ENCODE data around the gene CYTH4. TPM values are rescaled to one million over a fixed set of nuclear protein-coding genes. Genes with fewer than 3 reads are reported as not detected.

CYTH4 gene
- total RNA-seq, 1 experiment from 2014 or later, result 0.15 TPM

DNA sequence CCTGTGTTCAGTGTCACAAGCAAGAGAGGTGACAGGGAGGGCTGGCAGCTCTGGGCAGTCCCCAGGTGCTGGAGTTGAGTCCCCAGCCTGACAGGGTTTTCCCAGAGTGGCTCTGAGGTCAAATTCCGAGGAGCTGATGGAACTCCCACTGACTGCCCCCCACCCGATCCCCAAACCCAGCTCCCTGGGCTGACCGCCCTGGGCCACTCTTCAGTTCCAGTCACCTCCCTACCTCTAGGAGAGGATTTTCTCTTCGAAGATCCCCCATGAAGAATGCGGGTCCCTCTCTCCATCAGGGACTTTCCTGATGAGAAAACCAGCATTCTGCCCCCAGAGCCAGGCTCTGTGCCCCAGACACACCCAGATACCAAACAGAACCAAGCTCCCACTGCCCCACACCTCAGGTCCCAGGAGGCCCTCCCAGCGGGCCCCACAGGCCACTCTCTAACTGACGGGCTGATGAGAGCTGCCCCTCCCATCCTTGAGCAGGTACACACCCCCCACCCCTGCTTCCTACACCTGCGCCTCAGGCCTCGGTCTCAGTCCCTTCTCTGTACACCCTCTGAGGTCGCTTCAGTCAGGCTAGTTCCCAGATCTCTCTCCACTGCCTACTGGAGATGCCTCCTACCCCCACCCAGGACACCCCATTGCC lies 26.1 kb upstream of the CYTH4 start:
- no peak for DNase-seq (ENCODE audit: low spot score)
- no peak overlapping the region for H3K27ac Mint-ChIP-seq
- no peak for ATAC-seq

DNA sequence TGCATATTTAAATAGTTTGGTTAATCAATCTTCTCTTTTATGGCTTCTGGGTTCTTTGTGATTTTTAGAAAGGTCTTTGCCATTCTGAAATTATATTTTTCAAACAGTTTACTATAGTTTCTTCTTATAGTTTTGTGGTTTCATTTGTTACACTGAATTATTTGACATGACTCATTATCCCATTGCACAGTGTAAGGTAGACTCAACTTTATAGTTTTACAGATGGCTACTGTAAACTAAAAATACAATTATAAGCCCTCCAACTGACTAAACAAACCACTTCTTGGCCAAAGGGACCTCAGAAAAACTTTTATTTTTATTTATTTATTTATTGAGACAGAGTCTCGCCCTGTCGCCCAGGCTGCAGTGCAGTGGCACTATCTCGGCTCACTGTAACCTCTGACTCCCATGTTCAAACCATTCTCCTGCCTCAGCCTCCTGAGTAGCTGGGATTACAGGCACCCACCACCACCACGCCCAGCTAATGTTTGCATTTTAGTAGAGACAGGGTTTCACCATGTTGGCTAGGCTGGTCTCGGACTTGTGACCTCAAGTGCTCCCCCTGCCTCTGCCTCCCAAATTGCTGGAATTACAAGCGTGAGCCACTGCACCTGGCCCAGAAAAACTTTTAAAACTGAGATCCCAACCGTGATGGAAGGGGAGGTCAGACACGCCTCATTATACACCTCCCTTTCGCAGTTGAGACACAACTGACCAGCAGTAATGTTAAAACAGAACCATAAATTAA lies 24.1 kb upstream of the CYTH4 start:
- DNase-seq (ENCODE audit: low spot score), result no peak
- Mint-ChIP-seq H3K36me3 (no peaks in the 10 kb centered on the region), H3K27me3 (ENCODE audit: low read depth) (peaks cover 23% of the 10 kb centered on the region), H3K4me3 (no peak overlapping the region), H3K27ac (no peak overlapping the region), H3K4me1 (peaks cover 23% of the 10 kb centered on the region), H3K9me3 (no peaks in the 10 kb centered on the region)
- ATAC-seq, result peak; percentile 13; the same call in 1 of the 2 replicates
- no peak for TF ChIP-seq ZNF232 (CRISPR knock-in tag; IDR thresholded peaks at IDR 0.05)
- TF ChIP-seq, protein P1, sequence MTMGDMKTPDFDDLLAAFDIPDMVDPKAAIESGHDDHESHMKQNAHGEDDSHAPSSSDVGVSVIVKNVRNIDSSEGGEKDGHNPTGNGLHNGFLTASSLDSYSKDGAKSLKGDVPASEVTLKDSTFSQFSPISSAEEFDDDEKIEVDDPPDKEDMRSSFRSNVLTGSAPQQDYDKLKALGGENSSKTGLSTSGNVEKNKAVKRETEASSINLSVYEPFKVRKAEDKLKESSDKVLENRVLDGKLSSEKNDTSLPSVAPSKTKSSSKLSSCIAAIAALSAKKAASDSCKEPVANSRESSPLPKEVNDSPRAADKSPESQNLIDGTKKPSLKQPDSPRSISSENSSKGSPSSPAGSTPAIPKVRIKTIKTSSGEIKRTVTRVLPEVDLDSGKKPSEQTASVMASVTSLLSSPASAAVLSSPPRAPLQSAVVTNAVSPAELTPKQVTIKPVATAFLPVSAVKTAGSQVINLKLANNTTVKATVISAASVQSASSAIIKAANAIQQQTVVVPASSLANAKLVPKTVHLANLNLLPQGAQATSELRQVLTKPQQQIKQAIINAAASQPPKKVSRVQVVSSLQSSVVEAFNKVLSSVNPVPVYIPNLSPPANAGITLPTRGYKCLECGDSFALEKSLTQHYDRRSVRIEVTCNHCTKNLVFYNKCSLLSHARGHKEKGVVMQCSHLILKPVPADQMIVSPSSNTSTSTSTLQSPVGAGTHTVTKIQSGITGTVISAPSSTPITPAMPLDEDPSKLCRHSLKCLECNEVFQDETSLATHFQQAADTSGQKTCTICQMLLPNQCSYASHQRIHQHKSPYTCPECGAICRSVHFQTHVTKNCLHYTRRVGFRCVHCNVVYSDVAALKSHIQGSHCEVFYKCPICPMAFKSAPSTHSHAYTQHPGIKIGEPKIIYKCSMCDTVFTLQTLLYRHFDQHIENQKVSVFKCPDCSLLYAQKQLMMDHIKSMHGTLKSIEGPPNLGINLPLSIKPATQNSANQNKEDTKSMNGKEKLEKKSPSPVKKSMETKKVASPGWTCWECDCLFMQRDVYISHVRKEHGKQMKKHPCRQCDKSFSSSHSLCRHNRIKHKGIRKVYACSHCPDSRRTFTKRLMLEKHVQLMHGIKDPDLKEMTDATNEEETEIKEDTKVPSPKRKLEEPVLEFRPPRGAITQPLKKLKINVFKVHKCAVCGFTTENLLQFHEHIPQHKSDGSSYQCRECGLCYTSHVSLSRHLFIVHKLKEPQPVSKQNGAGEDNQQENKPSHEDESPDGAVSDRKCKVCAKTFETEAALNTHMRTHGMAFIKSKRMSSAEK (CRISPR knock-in tag; IDR thresholded peaks at IDR 0.05; ENCODE audit: borderline replicate concordance), result no peak
- TF ChIP-seq, protein P2, sequence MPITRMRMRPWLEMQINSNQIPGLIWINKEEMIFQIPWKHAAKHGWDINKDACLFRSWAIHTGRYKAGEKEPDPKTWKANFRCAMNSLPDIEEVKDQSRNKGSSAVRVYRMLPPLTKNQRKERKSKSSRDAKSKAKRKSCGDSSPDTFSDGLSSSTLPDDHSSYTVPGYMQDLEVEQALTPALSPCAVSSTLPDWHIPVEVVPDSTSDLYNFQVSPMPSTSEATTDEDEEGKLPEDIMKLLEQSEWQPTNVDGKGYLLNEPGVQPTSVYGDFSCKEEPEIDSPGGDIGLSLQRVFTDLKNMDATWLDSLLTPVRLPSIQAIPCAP (CRISPR knock-in tag; IDR thresholded peaks at IDR 0.05), result no peak
- TF ChIP-seq ZNF423 (CRISPR knock-in tag; IDR thresholded peaks at IDR 0.05), result no peak
- TF ChIP-seq, protein P3, sequence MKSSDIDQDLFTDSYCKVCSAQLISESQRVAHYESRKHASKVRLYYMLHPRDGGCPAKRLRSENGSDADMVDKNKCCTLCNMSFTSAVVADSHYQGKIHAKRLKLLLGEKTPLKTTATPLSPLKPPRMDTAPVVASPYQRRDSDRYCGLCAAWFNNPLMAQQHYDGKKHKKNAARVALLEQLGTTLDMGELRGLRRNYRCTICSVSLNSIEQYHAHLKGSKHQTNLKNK (CRISPR knock-in tag; IDR thresholded peaks at IDR 0.05), result no peak
- TF ChIP-seq MXD4 (CRISPR knock-in tag; IDR thresholded peaks at IDR 0.05; ENCODE audit: borderline replicate concordance), result no peak
- TF ChIP-seq NR2C2 (CRISPR knock-in tag; IDR thresholded peaks at IDR 0.05), result no peak
- TF ChIP-seq, protein P4, sequence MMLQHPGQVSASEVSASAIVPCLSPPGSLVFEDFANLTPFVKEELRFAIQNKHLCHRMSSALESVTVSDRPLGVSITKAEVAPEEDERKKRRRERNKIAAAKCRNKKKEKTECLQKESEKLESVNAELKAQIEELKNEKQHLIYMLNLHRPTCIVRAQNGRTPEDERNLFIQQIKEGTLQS (CRISPR knock-in tag; conservative IDR thresholded peaks at IDR 0.05), result no peak
- TF ChIP-seq, protein P5, sequence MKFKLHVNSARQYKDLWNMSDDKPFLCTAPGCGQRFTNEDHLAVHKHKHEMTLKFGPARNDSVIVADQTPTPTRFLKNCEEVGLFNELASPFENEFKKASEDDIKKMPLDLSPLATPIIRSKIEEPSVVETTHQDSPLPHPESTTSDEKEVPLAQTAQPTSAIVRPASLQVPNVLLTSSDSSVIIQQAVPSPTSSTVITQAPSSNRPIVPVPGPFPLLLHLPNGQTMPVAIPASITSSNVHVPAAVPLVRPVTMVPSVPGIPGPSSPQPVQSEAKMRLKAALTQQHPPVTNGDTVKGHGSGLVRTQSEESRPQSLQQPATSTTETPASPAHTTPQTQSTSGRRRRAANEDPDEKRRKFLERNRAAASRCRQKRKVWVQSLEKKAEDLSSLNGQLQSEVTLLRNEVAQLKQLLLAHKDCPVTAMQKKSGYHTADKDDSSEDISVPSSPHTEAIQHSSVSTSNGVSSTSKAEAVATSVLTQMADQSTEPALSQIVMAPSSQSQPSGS (CRISPR knock-in tag; IDR thresholded peaks at IDR 0.05; ENCODE audit: borderline replicate concordance, low read depth), result no peak
- TF ChIP-seq ELF4 (CRISPR knock-in tag; IDR thresholded peaks at IDR 0.05; ENCODE audit: low read depth), result no peak
- TF ChIP-seq, protein P6, sequence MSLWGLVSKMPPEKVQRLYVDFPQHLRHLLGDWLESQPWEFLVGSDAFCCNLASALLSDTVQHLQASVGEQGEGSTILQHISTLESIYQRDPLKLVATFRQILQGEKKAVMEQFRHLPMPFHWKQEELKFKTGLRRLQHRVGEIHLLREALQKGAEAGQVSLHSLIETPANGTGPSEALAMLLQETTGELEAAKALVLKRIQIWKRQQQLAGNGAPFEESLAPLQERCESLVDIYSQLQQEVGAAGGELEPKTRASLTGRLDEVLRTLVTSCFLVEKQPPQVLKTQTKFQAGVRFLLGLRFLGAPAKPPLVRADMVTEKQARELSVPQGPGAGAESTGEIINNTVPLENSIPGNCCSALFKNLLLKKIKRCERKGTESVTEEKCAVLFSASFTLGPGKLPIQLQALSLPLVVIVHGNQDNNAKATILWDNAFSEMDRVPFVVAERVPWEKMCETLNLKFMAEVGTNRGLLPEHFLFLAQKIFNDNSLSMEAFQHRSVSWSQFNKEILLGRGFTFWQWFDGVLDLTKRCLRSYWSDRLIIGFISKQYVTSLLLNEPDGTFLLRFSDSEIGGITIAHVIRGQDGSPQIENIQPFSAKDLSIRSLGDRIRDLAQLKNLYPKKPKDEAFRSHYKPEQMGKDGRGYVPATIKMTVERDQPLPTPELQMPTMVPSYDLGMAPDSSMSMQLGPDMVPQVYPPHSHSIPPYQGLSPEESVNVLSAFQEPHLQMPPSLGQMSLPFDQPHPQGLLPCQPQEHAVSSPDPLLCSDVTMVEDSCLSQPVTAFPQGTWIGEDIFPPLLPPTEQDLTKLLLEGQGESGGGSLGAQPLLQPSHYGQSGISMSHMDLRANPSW (CRISPR knock-in tag; conservative IDR thresholded peaks at IDR 0.05; ENCODE audit: low read depth), result no peak
- no peak for TF ChIP-seq SMAD4 (CRISPR knock-in tag; IDR thresholded peaks at IDR 0.05)
- TF ChIP-seq, protein P7, sequence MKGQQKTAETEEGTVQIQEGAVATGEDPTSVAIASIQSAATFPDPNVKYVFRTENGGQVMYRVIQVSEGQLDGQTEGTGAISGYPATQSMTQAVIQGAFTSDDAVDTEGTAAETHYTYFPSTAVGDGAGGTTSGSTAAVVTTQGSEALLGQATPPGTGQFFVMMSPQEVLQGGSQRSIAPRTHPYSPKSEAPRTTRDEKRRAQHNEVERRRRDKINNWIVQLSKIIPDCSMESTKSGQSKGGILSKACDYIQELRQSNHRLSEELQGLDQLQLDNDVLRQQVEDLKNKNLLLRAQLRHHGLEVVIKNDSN (CRISPR knock-in tag; IDR thresholded peaks at IDR 0.05), result no peak
- POLR2A ChIA-PET, result no interaction called here
- CTCF ChIA-PET, result interaction anchor here (0.6 to 4.5 kb wide), 21 partner anchors 13 to 349 kb away, joined by 3 to 68 read pairs (median 5); no protein-coding TSS in a partner anchor

More for the DNA sequence above, 26.1 kb upstream of the CYTH4 start:
- Mint-ChIP-seq H3K4me3 (no peak overlapping the region), H3K36me3 (no peaks in the 10 kb centered on the region), H3K27me3 (ENCODE audit: low read depth) (peaks cover 20% of the 10 kb centered on the region), H3K9me3 (no peaks in the 10 kb centered on the region), H3K4me1 (peaks cover 25% of the 10 kb centered on the region)
- ChIA-PET CTCF (interaction anchor here (0.5 kb wide), 2 partner anchors 81 to 216 kb away, joined by 3 read pairs; no protein-coding TSS in a partner anchor), POLR2A (no interaction called here)
- TF ChIP-seq, protein P8, sequence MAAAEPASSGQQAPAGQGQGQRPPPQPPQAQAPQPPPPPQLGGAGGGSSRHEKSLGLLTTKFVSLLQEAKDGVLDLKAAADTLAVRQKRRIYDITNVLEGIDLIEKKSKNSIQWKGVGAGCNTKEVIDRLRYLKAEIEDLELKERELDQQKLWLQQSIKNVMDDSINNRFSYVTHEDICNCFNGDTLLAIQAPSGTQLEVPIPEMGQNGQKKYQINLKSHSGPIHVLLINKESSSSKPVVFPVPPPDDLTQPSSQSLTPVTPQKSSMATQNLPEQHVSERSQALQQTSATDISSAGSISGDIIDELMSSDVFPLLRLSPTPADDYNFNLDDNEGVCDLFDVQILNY (CRISPR knock-in tag; IDR thresholded peaks at IDR 0.05), result no peak
- TF ChIP-seq ESRRA (CRISPR knock-in tag; IDR thresholded peaks at IDR 0.05; ENCODE audit: borderline replicate concordance) (no peak), IRF2 (CRISPR knock-in tag; IDR thresholded peaks at IDR 0.05; ENCODE audit: borderline replicate concordance, low read depth) (no peak)
